ENCODE measurements around the gene PCOLCE2.
A peak's percentile ranks its signal among the peaks of the same experiment; 100 is the strongest.

Gene PCOLCE2

GRCh38 chr3:142815803-142816202, 73.1 kb downstream of the PCOLCE2 start:
- DNase-seq (ENCODE audit: low read depth in 2 of 2), result no peak

GRCh38 chr3:142809259-142809658, 79.6 kb downstream of the PCOLCE2 start:
- no peak for DNase-seq (ENCODE audit: low read depth in 2 of 2)

GRCh38 chr3:142808103-142808917, 80.6 kb downstream of the PCOLCE2 start:
- DNase-seq (ENCODE audit: low read depth in 2 of 2), result peak in 1 of 2 donors; percentile 4

GRCh38 chr3:142802891-142803290, 86.0 kb downstream of the PCOLCE2 start:
- no peak for DNase-seq (ENCODE audit: low read depth in 2 of 2)

- DNase-seq (ENCODE audit: low read depth in 2 of 2), result no peak
These were observed 87.1 kb downstream of the PCOLCE2 start for GRCh38 chr3:142801746-142802145.

GRCh38 chr3:142796823-142797222, 92.1 kb downstream of the PCOLCE2 start:
- no peak for DNase-seq (ENCODE audit: low read depth in 2 of 2)

- DNase-seq (ENCODE audit: low read depth in 2 of 2), result no peak
These were observed 93.6 kb downstream of the PCOLCE2 start for GRCh38 chr3:142795332-142795731.

GRCh38 chr3:142794508-142794907, 94.4 kb downstream of the PCOLCE2 start:
- no peak for DNase-seq (ENCODE audit: low read depth in 2 of 2)

- no peak for DNase-seq (ENCODE audit: low read depth in 2 of 2)
These were observed 101.2 kb downstream of the PCOLCE2 start for GRCh38 chr3:142787719-142788118.

GRCh38 chr3:142785996-142786395, 102.9 kb downstream of the PCOLCE2 start:
- no peak for DNase-seq (ENCODE audit: low read depth in 2 of 2)

- DNase-seq (ENCODE audit: low read depth in 2 of 2), result no peak
These were observed 104.7 kb downstream of the PCOLCE2 start for GRCh38 chr3:142784228-142784627.

GRCh38 chr3:142782616-142783015, 106.3 kb downstream of the PCOLCE2 start:
- no peak for DNase-seq (ENCODE audit: low read depth in 2 of 2)

- no peak for DNase-seq (ENCODE audit: low read depth in 2 of 2)
These were observed 109.3 kb downstream of the PCOLCE2 start for GRCh38 chr3:142779591-142779990.

GRCh38 chr3:142778541-142778940, 110.3 kb downstream of the PCOLCE2 start:
- DNase-seq (ENCODE audit: low read depth in 2 of 2), result no peak

- no peak for DNase-seq (ENCODE audit: low read depth in 2 of 2)
These were observed 111.0 kb downstream of the PCOLCE2 start for GRCh38 chr3:142777927-142778326.

- no peak for DNase-seq (ENCODE audit: low read depth in 2 of 2)
These were observed 120.5 kb downstream of the PCOLCE2 start for GRCh38 chr3:142768338-142768737.
